Measurements from ENCODE around the gene FITM1.

- TF ChIP-seq SMC3 (IDR thresholded peaks at IDR 0.05) (no peak), PHF8 (IDR thresholded peaks at IDR 0.05; ENCODE audit: borderline replicate concordance, low read depth) (no peak), JUN (IDR thresholded peaks at IDR 0.05) (no peak), POLR2A (IDR thresholded peaks at IDR 0.05; ENCODE audit: low read length) (no peak), EP300 (IDR thresholded peaks at IDR 0.05) (no peak), ZSCAN20 (CRISPR knock-in tag; IDR thresholded peaks at IDR 0.05) (no peak), CBX8 (IDR thresholded peaks at IDR 0.05) (no peak), EHF (CRISPR knock-in tag; IDR thresholded peaks at IDR 0.05) (no peak), CHD4 (IDR thresholded peaks at IDR 0.05; ENCODE audit: borderline replicate concordance) (no peak), RAD21 (conservative IDR thresholded peaks at IDR 0.05 in 1 of 2, IDR thresholded peaks at IDR 0.05 in 1 of 2) (no peak), BHLHE40 (IDR thresholded peaks at IDR 0.05; ENCODE audit: low read depth, low read length) (no peak)
- TF ChIP-seq, protein P1, sequence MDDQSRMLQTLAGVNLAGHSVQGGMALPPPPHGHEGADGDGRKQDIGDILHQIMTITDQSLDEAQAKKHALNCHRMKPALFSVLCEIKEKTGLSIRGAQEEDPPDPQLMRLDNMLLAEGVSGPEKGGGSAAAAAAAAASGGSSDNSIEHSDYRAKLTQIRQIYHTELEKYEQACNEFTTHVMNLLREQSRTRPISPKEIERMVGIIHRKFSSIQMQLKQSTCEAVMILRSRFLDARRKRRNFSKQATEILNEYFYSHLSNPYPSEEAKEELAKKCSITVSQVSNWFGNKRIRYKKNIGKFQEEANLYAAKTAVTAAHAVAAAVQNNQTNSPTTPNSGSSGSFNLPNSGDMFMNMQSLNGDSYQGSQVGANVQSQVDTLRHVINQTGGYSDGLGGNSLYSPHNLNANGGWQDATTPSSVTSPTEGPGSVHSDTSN (IDR thresholded peaks at IDR 0.05): no peak
- TF ChIP-seq, protein P2, sequence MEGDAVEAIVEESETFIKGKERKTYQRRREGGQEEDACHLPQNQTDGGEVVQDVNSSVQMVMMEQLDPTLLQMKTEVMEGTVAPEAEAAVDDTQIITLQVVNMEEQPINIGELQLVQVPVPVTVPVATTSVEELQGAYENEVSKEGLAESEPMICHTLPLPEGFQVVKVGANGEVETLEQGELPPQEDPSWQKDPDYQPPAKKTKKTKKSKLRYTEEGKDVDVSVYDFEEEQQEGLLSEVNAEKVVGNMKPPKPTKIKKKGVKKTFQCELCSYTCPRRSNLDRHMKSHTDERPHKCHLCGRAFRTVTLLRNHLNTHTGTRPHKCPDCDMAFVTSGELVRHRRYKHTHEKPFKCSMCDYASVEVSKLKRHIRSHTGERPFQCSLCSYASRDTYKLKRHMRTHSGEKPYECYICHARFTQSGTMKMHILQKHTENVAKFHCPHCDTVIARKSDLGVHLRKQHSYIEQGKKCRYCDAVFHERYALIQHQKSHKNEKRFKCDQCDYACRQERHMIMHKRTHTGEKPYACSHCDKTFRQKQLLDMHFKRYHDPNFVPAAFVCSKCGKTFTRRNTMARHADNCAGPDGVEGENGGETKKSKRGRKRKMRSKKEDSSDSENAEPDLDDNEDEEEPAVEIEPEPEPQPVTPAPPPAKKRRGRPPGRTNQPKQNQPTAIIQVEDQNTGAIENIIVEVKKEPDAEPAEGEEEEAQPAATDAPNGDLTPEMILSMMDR (IDR thresholded peaks at IDR 0.05): no peak
- TF ChIP-seq, protein P3, sequence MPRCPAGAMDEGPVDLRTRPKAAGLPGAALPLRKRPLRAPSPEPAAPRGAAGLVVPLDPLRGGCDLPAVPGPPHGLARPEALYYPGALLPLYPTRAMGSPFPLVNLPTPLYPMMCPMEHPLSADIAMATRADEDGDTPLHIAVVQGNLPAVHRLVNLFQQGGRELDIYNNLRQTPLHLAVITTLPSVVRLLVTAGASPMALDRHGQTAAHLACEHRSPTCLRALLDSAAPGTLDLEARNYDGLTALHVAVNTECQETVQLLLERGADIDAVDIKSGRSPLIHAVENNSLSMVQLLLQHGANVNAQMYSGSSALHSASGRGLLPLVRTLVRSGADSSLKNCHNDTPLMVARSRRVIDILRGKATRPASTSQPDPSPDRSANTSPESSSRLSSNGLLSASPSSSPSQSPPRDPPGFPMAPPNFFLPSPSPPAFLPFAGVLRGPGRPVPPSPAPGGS (IDR thresholded peaks at IDR 0.05): no peak
These were observed 19.9 kb upstream of the FITM1 start for GRCh38 chr14:24110523-24110922.

Data from A549 (cell line).